Measurements from ENCODE around the gene CEP41.
"Not testable (repeated sequence)": the region's sequence is repeated elsewhere in the genome, so short reads cannot be mapped to it uniquely, and the experiment has no call there.

CEP41 gene

GRCh38 chr7:130386876-130387275, 53.9 kb downstream of the CEP41 start:
- DNase-seq: no peak

GRCh38 chr7:130385600-130386066, 55.2 kb downstream of the CEP41 start:
- DNase-seq: no peak

GRCh38 chr7:130384841-130385599, 55.8 kb downstream of the CEP41 start:
- no peak for DNase-seq

GRCh38 chr7:130384371-130384801, 56.4 kb downstream of the CEP41 start:
- DNase-seq: no peak

- no peak for DNase-seq
Observed at GRCh38 chr7:130383187-130383980, 57.4 kb downstream of the CEP41 start.

- DNase-seq: no peak
Observed at GRCh38 chr7:130381468-130382312, 59.1 kb downstream of the CEP41 start.

GRCh38 chr7:130380861-130381455, 59.9 kb downstream of the CEP41 start:
- no peak for DNase-seq

GRCh38 chr7:130379921-130380860, 60.6 kb downstream of the CEP41 start, which contains the start of gene CPA1:
CPA1 (plus strand) TSS chr7:130380494; CDS start chr7:130380521, 27 bp downstream.
- no peak for DNase-seq

GRCh38 chr7:130379532-130379920, 61.3 kb downstream of the CEP41 start:
- no peak for DNase-seq

GRCh38 chr7:130379019-130379418, 61.8 kb downstream of the CEP41 start:
- no peak for DNase-seq

- DNase-seq: no peak
Observed at GRCh38 chr7:130377178-130377577, 63.6 kb downstream of the CEP41 start.

GRCh38 chr7:130376461-130376860, 64.4 kb downstream of the CEP41 start:
- DNase-seq: not testable (repeated sequence)

- DNase-seq: no peak
Observed at GRCh38 chr7:130374507-130374906, 66.3 kb downstream of the CEP41 start.

- DNase-seq: no peak
Observed at GRCh38 chr7:130372402-130373165, 68.2 kb downstream of the CEP41 start.

GRCh38 chr7:130371046-130371445, 69.8 kb downstream of the CEP41 start:
- no peak for DNase-seq

GRCh38 chr7:130369831-130370550, 70.8 kb downstream of the CEP41 start:
- no peak for DNase-seq

- peak; percentile 65 for DNase-seq
Observed at GRCh38 chr7:130369110-130369711, 71.6 kb downstream of the CEP41 start.

- DNase-seq: no peak
Observed at GRCh38 chr7:130367836-130368746, 72.7 kb downstream of the CEP41 start.
